ENCODE data around the gene KRTAP20-1.

DNA sequence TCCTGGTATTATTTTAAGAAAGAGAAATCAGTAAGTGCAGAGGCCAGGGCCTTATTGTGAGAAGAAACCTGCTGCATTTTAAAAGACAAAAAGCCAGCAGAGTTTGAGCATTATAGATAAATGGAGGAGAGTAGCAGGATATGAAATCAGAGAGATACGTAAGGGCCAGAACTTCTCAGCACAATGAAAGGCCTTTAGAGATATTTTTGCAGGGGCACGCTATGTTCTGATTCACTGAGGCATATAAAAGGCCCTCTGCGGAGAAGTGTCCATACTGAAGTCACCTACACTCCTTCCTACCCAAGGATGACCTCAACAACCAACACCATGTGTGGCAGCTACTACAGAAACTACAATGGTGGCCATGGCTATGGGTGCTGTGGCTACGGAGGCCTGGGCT lies 24.1 kb upstream of the KRTAP20-1 start, which contains the start of gene KRTAP6-3:
- TF ChIP-seq ZNF433 (tag by site-specific recombination; IDR thresholded peaks at IDR 0.05; ENCODE audit: low read depth) (no peak), ZNF138 (tag by site-specific recombination; IDR thresholded peaks at IDR 0.05; ENCODE audit: borderline replicate concordance) (no peak), ZNF10 (tag by site-specific recombination; IDR thresholded peaks at IDR 0.05) (no peak)
- TF ChIP-seq, protein P1, sequence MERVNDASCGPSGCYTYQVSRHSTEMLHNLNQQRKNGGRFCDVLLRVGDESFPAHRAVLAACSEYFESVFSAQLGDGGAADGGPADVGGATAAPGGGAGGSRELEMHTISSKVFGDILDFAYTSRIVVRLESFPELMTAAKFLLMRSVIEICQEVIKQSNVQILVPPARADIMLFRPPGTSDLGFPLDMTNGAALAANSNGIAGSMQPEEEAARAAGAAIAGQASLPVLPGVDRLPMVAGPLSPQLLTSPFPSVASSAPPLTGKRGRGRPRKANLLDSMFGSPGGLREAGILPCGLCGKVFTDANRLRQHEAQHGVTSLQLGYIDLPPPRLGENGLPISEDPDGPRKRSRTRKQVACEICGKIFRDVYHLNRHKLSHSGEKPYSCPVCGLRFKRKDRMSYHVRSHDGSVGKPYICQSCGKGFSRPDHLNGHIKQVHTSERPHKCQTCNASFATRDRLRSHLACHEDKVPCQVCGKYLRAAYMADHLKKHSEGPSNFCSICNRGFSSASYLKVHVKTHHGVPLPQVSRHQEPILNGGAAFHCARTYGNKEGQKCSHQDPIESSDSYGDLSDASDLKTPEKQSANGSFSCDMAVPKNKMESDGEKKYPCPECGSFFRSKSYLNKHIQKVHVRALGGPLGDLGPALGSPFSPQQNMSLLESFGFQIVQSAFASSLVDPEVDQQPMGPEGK (tag by site-specific recombination; IDR thresholded peaks at IDR 0.05): no peak
- TF ChIP-seq, protein P2, sequence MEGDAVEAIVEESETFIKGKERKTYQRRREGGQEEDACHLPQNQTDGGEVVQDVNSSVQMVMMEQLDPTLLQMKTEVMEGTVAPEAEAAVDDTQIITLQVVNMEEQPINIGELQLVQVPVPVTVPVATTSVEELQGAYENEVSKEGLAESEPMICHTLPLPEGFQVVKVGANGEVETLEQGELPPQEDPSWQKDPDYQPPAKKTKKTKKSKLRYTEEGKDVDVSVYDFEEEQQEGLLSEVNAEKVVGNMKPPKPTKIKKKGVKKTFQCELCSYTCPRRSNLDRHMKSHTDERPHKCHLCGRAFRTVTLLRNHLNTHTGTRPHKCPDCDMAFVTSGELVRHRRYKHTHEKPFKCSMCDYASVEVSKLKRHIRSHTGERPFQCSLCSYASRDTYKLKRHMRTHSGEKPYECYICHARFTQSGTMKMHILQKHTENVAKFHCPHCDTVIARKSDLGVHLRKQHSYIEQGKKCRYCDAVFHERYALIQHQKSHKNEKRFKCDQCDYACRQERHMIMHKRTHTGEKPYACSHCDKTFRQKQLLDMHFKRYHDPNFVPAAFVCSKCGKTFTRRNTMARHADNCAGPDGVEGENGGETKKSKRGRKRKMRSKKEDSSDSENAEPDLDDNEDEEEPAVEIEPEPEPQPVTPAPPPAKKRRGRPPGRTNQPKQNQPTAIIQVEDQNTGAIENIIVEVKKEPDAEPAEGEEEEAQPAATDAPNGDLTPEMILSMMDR (tag by site-specific recombination; IDR thresholded peaks at IDR 0.05): no peak
